ENCODE results near the gene MRAS.

The MRAS gene

DNA sequence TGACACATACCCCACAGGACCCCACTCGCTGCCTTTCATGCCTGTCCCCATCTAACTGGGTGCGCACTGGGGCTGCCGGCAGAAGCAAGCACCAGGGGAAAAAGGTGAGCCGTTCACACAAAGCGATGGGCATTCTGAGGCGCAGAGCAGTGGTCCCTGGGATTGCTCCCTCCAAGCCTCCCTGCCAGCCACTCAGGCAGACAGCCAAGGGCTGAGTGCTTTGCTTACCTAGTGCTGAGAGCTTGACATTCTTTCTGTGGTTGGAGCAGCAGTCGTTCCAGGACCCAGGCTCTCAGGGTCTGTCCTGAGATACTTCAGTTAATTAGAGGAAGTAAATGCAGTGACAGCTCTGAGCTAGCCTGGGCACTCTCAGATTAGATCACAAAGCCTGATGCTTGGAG, 91.7 kb downstream of the MRAS start:
- POLR2A ChIA-PET = no interaction called here
- Histone ChIP-seq H3K36me3 (ENCODE audit: control insufficient read depth in 2 of 2, insufficient read depth in 1 of 2, low read length in 2 of 2) (no peaks in the 10 kb centered on the region), H3K4me1 (ENCODE audit: control insufficient read depth, insufficient read depth, low read length) (no peaks in the 10 kb centered on the region), H3K4me3 (ENCODE audit: low read depth, low read length) (no peak overlapping the region), H3K27ac (ENCODE audit: extremely low read depth, low read depth, low read length) (no peak overlapping the region), H3K9me3 (ENCODE audit: control insufficient read depth, insufficient read depth, low read depth, low read length) (no peaks in the 10 kb centered on the region)
- no peak for TF ChIP-seq ZNF473 (tag by site-specific recombination; IDR thresholded peaks at IDR 0.05)
- CTCF ChIA-PET = interaction anchor here (1.5 to 4.1 kb wide), 2 partner anchors 22 to 483 kb away, joined by 4 to 23 read pairs; no protein-coding TSS in a partner anchor

DNA sequence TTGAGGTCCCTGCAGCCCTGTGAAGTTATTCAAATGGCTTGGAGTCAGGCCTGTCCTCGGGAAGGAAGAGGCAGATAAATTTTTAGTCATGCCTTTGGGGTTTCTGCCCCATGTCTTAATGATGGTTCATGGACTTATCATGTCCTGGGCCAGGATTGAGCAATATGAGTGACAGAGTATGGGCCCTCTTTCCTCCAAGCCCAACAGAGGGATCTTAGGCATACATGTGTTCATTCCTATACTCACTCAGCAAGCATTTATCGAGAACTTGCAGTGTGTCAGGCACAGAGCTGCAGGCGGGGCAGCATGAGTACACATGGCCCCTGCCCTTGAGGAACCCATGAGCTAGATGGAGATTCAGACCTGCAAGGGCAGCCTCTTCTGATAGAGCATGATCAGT, 92.2 kb downstream of the MRAS start:
- H3K27ac ChIP-seq (ENCODE audit: extremely low read depth, low read depth, low read length) = no peak overlapping the region
- ChIA-PET CTCF (interaction anchor here (1.5 to 4.1 kb wide), 2 partner anchors 23 to 483 kb away, joined by 4 to 23 read pairs; no protein-coding TSS in a partner anchor), POLR2A (no interaction called here)
- no peaks in the 10 kb centered on the region for H3K36me3 ChIP-seq (ENCODE audit: control insufficient read depth in 2 of 2, insufficient read depth in 1 of 2, low read length in 2 of 2)
- TF ChIP-seq FEZF1 (tag by site-specific recombination; IDR thresholded peaks at IDR 0.05) (no peak), HOXC10 (CRISPR knock-in tag; IDR thresholded peaks at IDR 0.05) (no peak), ZNF514 (tag by site-specific recombination; IDR thresholded peaks at IDR 0.05) (no peak), BCL11B (tag by site-specific recombination; IDR thresholded peaks at IDR 0.05; ENCODE audit: low read depth) (no peak), EGR2 (tag by site-specific recombination; IDR thresholded peaks at IDR 0.05; ENCODE audit: low read depth) (no peak)
- H3K4me3 ChIP-seq (ENCODE audit: low read depth, low read length) = no peak overlapping the region
- no peaks in the 10 kb centered on the region for H3K9me3 ChIP-seq (ENCODE audit: control insufficient read depth, insufficient read depth, low read depth, low read length)
- no peaks in the 10 kb centered on the region for H3K4me1 ChIP-seq (ENCODE audit: control insufficient read depth, insufficient read depth, low read length)

DNA sequence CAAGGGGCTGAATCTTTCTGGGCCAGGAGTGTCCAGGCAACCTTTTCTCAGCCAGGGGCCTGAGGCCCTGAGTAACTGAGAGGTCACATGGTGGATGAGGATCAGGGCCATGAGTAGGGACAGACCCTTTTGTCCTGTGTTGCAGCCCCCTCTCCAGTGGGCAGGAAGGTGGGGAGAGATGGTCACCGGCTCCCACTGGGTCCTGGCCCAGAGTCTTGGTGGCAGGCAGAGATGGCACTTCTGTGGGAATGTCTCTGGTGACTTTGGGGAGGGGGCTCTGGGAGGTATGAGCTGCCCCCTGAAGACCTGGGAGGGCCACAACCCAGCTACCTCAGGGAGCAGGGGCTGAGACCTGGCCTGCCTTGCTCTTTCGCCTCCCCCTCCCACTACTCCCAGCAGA, 92.9 kb downstream of the MRAS start:
- Histone ChIP-seq H3K4me3 (ENCODE audit: low read depth, low read length) (no peak overlapping the region), H3K4me1 (ENCODE audit: control insufficient read depth, insufficient read depth, low read length) (no peaks in the 10 kb centered on the region), H3K9me3 (ENCODE audit: control insufficient read depth, insufficient read depth, low read depth, low read length) (no peaks in the 10 kb centered on the region), H3K36me3 (ENCODE audit: control insufficient read depth in 2 of 2, insufficient read depth in 1 of 2, low read length in 2 of 2) (no peaks in the 10 kb centered on the region), H3K27ac (ENCODE audit: extremely low read depth, low read depth, low read length) (no peak overlapping the region)
- ChIA-PET CTCF (interaction anchor here (0.6 to 4.1 kb wide), 3 partner anchors 23 to 483 kb away, joined by 3 to 23 read pairs (median 3); no protein-coding TSS in a partner anchor), POLR2A (no interaction called here)
- TF ChIP-seq ZNF501 (tag by site-specific recombination; IDR thresholded peaks at IDR 0.05) (no peak), GLIS2 (tag by site-specific recombination; IDR thresholded peaks at IDR 0.05) (no peak), EGR2 (tag by site-specific recombination; IDR thresholded peaks at IDR 0.05; ENCODE audit: low read depth) (no peak), ZSCAN16 (tag by site-specific recombination; IDR thresholded peaks at IDR 0.05) (no peak), ZNF37A (tag by site-specific recombination; IDR thresholded peaks at IDR 0.05) (no peak), ZNF426 (tag by site-specific recombination; IDR thresholded peaks at IDR 0.05) (no peak), ZBTB7A (tag by site-specific recombination; IDR thresholded peaks at IDR 0.05; ENCODE audit: low read depth) (no peak), MYNN (tag by site-specific recombination; IDR thresholded peaks at IDR 0.05; ENCODE audit: borderline replicate concordance) (no peak), ZNF658 (tag by site-specific recombination; IDR thresholded peaks at IDR 0.05) (no peak), ZNF558 (tag by site-specific recombination; IDR thresholded peaks at IDR 0.05) (no peak), ZNF311 (tag by site-specific recombination; IDR thresholded peaks at IDR 0.05; ENCODE audit: borderline replicate concordance) (no peak)
- TF ChIP-seq, protein P1, sequence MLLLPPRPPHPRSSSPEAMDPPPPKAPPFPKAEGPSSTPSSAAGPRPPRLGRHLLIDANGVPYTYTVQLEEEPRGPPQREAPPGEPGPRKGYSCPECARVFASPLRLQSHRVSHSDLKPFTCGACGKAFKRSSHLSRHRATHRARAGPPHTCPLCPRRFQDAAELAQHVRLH (tag by site-specific recombination; IDR thresholded peaks at IDR 0.05) = no peak
- TF ChIP-seq, protein P2, sequence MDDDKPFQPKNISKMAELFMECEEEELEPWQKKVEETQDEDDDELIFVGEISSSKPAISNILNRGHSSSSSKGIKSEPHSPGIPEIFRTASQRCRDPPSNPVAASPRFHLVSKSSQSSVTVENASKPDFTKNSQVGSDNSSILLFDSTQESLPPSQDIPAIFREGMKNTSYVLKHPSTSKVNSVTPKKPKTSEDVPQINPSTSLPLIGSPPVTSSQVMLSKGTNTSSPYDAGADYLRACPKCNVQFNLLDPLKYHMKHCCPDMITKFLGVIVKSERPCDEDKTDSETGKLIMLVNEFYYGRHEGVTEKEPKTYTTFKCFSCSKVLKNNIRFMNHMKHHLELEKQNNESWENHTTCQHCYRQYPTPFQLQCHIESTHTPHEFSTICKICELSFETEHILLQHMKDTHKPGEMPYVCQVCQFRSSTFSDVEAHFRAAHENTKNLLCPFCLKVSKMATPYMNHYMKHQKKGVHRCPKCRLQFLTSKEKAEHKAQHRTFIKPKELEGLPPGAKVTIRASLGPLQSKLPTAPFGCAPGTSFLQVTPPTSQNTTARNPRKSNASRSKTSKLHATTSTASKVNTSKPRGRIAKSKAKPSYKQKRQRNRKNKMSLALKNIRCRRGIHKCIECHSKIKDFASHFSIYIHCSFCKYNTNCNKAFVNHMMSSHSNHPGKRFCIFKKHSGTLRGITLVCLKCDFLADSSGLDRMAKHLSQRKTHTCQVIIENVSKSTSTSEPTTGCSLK (tag by site-specific recombination; IDR thresholded peaks at IDR 0.05) = no peak
- TF ChIP-seq, protein P3, sequence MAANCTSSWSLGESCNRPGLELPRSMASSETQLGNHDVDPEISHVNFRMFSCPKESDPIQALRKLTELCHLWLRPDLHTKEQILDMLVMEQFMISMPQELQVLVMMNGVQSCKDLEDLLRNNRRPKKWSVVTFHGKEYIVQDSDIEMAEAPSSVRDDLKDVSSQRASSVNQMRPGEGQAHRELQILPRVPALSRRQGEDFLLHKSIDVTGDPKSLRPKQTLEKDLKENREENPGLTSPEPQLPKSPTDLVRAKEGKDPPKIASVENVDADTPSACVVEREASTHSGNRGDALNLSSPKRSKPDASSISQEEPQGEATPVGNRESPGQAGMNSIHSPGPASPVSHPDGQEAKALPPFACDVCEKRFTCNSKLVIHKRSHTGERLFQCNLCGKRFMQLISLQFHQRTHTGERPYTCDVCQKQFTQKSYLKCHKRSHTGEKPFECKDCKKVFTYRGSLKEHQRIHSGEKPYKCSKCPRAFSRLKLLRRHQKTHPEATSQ (tag by site-specific recombination; IDR thresholded peaks at IDR 0.05) = no peak

All from HEK293 (cell line).